ENCODE measurements around the gene FLRT2. TPM values are rescaled to one million over a fixed set of nuclear protein-coding genes. Genes with fewer than 3 reads are reported as not detected.

The FLRT2 gene
- total and polyA plus RNA-seq, 10 of the 15 experiments (the other 5 are each of a cell fraction or from before 2014, with no cell fraction given): 0.03 to 0.13 TPM; not detected in 8

DNA sequence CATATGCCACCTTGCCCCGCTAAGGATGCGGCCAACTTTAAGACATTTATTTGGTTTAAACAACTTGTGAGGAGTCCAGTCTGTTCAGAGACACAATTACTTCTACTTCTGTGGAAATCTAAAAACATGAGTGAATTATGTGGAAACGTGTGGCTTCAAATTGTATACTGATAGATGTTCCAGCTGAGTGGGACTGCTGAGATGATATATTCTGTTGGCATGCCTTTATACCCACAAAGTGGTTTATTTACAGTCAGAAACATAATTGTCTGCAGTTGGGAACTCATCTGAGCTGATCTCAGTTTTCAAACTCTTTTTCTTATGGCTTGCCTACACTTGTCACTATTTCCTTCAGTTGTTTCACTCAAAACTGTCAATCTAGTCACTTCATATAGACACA is 67.8 kb downstream of the FLRT2 start:
- no peaks in the 10 kb centered on the region for H4K20me1 ChIP-seq (ENCODE audit: control insufficient read depth, insufficient read depth)
- TF ChIP-seq BMI1 (IDR thresholded peaks at IDR 0.05; ENCODE audit: borderline replicate concordance) (no peak), POLR2AphosphoS2 (IDR thresholded peaks at IDR 0.05; ENCODE audit: low read depth, low read length) (no peak), FOXK2 (IDR thresholded peaks at IDR 0.05) (no peak), MEF2A (IDR thresholded peaks at IDR 0.05; ENCODE audit: insufficient read depth, low read depth, low read length) (no peak), KLF5 (IDR thresholded peaks at IDR 0.05; ENCODE audit: partially characterized antibody) (no peak), KAT2A (conservative IDR thresholded peaks at IDR 0.05; ENCODE audit: control insufficient read depth, low read depth, low read length) (no peak), GATAD2B (conservative IDR thresholded peaks at IDR 0.05; ENCODE audit: low read depth) (no peak), ATF7 (IDR thresholded peaks at IDR 0.05; ENCODE audit: low read depth) (no peak), GABPA (IDR thresholded peaks at IDR 0.05; ENCODE audit: low read depth) (no peak), ZNF217 (IDR thresholded peaks at IDR 0.05) (no peak), HDGF (IDR thresholded peaks at IDR 0.05) (no peak)
- TF ChIP-seq, protein P1, sequence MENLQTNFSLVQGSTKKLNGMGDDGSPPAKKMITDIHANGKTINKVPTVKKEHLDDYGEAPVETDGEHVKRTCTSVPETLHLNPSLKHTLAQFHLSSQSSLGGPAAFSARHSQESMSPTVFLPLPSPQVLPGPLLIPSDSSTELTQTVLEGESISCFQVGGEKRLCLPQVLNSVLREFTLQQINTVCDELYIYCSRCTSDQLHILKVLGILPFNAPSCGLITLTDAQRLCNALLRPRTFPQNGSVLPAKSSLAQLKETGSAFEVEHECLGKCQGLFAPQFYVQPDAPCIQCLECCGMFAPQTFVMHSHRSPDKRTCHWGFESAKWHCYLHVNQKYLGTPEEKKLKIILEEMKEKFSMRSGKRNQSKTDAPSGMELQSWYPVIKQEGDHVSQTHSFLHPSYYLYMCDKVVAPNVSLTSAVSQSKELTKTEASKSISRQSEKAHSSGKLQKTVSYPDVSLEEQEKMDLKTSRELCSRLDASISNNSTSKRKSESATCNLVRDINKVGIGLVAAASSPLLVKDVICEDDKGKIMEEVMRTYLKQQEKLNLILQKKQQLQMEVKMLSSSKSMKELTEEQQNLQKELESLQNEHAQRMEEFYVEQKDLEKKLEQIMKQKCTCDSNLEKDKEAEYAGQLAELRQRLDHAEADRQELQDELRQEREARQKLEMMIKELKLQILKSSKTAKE (IDR thresholded peaks at IDR 0.05; ENCODE audit: low read depth, poor library complexity, severe bottlenecking): no peak
- TF ChIP-seq, protein P2, sequence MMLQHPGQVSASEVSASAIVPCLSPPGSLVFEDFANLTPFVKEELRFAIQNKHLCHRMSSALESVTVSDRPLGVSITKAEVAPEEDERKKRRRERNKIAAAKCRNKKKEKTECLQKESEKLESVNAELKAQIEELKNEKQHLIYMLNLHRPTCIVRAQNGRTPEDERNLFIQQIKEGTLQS (IDR thresholded peaks at IDR 0.05; ENCODE audit: borderline replicate concordance, extremely low read depth, low read depth, low read length): no peak
- TF ChIP-seq, protein P3, sequence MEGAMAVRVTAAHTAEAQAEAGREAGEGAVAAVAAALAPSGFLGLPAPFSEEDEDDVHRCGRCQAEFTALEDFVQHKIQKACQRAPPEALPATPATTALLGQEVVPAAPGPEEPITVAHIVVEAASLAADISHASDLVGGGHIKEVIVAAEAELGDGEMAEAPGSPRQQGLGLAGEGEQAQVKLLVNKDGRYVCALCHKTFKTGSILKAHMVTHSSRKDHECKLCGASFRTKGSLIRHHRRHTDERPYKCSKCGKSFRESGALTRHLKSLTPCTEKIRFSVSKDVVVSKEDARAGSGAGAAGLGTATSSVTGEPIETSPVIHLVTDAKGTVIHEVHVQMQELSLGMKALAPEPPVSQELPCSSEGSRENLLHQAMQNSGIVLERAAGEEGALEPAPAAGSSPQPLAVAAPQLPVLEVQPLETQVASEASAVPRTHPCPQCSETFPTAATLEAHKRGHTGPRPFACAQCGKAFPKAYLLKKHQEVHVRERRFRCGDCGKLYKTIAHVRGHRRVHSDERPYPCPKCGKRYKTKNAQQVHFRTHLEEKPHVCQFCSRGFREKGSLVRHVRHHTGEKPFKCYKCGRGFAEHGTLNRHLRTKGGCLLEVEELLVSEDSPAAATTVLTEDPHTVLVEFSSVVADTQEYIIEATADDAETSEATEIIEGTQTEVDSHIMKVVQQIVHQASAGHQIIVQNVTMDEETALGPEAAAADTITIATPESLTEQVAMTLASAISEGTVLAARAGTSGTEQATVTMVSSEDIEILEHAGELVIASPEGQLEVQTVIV (IDR thresholded peaks at IDR 0.05; ENCODE audit: borderline replicate concordance, partially characterized antibody): no peak
- H3K79me2 ChIP-seq (ENCODE audit: control insufficient read depth, insufficient read depth, low read length): no peaks in the 10 kb centered on the region
- FAIRE-seq (no peak), ATAC-seq (no peak), DNase-seq (ENCODE audit: low read depth, low spot score) (no peak)
- H3K4me3 ChIP-seq: no peak overlapping the region
- no TSS peak for BruUV-seq (replicated peaks)
- no peak overlapping the region for H3K9ac ChIP-seq (ENCODE audit: control insufficient read depth, insufficient read depth, low read length)
- RAD21 ChIA-PET (ENCODE audit: unreplicated experiment): no interaction called here
- H3K36me3 ChIP-seq (ENCODE audit: control insufficient read depth in 2 of 2, insufficient read depth in 2 of 2, low read length in 1 of 2): no peaks in the 10 kb centered on the region
- no peaks in the 10 kb centered on the region for H3K4me1 ChIP-seq (ENCODE audit: control insufficient read depth, insufficient read depth, low read length)
- SMC1A ChIA-PET (ENCODE audit: uncharacterized antibody, unreplicated experiment): no interaction called here
- in situ Hi-C loops (cut with MboI): no loop called here
- no peak overlapping the region for H3K27ac ChIP-seq (ENCODE audit: control insufficient read depth, insufficient read depth)
- POLR2A ChIA-PET: no interaction called here
- H3K9me3 ChIP-seq (replicated peaks; ENCODE audit: control insufficient read depth, insufficient read depth, low read length): no peaks in the 10 kb centered on the region
- H3K27me3 ChIP-seq (replicated peaks in 1 of 2; ENCODE audit: control insufficient read depth in 2 of 2, insufficient read depth in 2 of 2, low read length in 1 of 2): no peaks in the 10 kb centered on the region
- WGBS (ENCODE audit: insufficient coverage, insufficient replicate concordance, low lambda C conversion rate, missing lambda C conversion rate): 12% methylated on average over 3 of the region's 3 CpGs
- H3K4me2 ChIP-seq (ENCODE audit: control insufficient read depth, insufficient read depth): no peak overlapping the region
- intact Hi-C loops (cut with micrococcal nuclease; ENCODE audit: unreplicated experiment): no loop called here
- CTCF ChIA-PET: no interaction called here
- H2AFZ ChIP-seq (ENCODE audit: control insufficient read depth, low read depth, low read length): no peak overlapping the region

Data from GM12878 (cell line).